Femur (tissue), 1 donor: ENCODE results near the gene NCKAP5.

Experiments
- DNase-seq: peaks from one replicate; pipeline ENCODE4 v3.0.0-alpha.2; 2017

Gene NCKAP5

GRCh38 chr2:133316557-133316956 lies 251.7 kb downstream of the NCKAP5 start:
- DNase-seq: no peak

- no peak for DNase-seq
Measured at GRCh38 chr2:133315280-133315679, 253.0 kb downstream of the NCKAP5 start.

DNA sequence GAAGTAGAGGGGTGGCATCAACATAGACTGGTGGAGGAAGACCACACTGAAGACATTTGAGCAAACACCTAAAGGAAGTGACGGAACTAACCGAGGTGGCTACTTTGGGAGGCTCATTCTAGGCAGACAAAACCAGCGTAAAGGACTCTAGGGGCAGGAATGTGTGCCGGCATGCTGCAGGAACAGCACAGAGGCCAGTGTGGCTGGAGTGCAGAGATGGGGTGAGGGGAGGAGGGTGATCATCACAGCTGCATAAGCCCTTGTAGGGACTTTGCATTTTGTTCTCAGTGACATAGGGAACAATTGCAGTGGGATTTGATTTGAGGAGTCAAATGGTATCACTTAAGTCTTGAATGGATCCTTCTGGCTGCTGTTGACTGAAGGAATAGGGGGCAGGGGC lies 253.5 kb downstream of the NCKAP5 start:
- DNase-seq: no peak

DNA sequence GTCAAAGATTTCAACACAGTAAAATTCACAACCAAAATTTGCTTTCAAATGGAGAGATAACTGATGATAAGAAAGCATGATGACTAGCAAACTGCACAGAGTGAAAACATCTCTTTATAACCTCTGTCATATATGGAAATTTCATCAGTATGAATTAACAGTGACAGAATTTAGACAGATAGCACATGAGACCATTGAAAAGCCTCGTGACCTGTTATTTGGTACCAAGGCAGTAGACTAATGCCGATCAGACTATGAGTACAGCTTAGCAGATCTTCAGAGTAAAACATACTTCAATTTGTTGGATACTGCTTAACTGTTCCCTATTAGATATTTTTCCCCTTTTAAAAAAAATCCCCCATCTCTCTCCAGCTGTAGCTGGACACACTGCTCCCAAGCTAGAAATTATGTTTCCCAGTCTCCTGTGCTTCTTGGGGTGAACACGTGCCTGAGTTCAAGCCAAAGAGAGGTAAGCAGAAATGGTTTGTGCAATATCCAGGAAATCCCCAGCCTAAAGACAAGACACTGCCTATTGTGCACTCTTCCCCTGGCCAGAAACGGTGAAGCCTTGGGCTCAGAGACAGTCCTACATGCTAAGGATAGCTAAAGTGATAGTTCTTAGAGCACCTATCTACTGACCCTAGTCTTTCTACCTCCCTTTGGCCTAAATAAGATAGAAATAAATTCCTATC lies 256.1 kb downstream of the NCKAP5 start:
- DNase-seq: no peak

GRCh38 chr2:133306236-133306635 lies 262.0 kb downstream of the NCKAP5 start:
- DNase-seq: no peak

DNA sequence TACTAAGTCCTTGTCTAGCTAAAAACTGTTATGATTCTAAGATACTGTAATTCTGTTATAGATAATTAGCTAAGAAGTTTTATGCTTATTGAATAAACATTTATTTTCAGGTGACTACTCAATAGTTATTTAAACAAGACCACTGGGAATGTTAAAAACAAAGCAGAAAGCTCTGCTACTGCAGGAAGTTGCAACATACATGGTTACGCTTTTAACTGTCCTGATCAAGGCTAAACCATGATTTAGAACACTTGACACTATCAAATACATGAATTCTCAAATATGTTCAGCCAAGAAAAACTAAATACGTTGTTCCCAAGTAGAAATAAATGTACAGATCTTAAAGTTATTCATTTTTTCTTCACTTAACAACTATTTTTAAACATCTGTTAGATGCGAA lies 263.9 kb downstream of the NCKAP5 start:
- DNase-seq: no peak

DNA sequence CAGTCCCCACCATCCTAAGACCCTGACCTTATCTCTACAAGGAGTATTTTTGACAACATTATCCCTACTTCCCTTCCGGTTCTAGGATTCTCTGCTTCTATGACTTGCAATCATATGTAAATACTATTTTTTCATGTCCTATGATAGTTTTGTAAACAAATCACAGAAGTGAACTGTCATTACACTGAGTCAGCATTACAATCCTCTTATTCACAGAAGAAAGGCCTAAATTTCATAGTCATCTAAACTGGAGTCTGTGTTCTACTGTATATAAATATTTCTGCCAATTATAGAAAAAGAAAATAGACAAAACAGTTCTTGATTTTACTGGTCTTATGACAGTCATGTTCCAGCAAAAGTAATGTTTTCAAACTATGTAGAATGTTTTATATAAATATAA lies 265.1 kb downstream of the NCKAP5 start:
- no peak for DNase-seq

DNA sequence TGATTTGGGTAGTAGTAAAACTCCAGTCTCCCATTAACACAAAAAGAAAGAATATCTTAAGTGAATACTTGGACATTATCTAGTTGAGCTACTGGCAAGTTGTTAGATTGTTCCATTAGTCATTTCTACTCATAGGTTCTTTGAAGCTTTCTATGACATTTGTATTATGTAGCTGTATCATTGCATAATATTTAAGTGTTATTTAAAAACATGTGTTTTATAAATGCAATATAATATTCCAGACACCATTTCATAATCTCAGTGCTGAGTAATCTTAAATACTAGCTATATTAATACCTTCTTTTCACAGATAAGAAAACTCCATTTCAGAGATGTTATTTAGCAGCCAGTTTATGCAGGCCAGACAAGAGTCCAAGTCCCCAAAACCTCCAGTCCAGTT lies 271.9 kb downstream of the NCKAP5 start:
- no peak for DNase-seq

DNA sequence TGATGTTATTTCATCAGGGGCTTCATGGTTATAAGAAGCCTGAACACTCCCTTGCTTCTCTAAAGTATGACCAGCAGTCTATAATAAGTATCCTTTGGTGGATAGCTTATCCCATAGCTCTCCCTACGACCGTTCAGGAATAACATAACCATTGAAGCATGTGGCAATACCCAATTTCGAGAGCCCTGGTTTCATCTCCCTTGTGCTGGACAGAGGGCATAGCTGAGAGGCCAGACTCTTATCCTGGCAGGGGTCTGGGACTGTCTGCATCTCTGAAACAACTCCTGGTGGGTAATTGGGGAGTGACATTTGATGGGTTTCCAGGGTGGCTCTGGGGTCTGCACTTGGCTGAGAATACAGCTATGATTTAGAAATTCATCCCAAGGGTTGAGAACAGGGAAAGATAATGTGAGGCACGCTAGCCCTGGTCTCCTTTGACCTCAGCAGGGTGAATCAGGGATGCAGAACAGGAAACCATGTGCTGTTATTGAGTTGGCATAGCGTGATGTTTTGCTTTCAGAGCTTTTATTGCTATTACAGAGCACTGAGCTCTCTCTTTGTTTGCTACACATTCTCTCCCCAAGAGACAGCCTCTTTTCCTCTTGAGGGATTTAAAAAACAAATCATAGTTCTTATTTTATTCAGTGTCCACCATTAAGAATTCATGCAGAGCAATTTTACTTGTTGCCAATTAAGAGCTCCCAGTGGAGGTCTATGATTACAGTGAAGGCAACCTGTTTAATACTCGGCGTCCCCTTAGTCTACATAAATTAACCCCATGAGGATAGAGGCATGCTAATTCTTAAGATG lies 274.5 kb downstream of the NCKAP5 start:
- DNase-seq: no peak

- no peak for DNase-seq
Measured at GRCh38 chr2:133292259-133292658, 276.0 kb downstream of the NCKAP5 start.

DNA sequence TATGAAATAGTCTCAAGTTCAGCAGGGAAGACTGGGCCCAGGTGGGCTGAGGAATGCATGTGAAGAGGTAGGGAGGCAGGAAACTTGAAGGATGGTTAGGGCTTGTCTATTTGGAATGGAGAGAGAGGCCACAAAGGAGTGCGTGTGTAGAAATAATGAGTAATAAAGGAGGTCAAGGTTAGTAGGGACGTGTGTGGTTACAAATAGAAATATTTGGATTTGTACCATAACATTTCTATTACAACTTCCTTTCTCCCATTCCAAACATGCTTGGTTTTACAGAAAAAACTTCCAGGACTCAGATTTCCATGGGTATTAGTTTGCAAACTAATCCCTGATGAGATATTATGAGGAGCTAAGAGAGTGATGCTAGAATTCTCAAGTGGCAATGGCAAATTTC lies 280.6 kb downstream of the NCKAP5 start:
- no peak for DNase-seq

DNA sequence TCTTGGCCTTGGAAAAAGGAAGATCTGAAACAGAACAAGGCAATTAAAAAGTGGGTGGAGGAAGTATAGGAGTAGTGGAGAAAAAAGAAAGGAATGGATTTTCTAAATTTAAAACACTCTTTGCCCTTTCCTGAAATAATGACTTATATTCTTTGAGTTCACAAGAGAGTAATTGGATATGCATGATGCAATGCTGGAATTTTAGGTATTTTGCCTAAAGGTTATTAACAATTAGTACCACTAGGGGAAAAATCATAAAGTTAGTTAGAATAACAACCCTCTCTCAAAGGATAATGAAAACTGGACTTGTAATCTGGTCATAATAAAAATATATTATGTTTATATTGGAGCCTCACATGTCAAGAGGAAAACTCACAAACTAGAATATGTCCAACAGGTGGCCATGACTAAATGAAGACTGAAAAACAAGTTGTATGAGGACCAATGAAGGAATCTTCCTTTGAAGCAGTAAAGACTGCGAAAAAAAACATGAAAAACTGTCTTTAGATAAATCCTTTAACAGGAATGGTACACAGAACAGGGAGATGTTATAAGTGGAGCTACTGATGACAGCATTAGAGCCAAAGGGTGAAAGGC lies 281.8 kb downstream of the NCKAP5 start:
- no peak for DNase-seq

- no peak for DNase-seq
Measured at GRCh38 chr2:133273031-133273430, 295.2 kb downstream of the NCKAP5 start.

DNA sequence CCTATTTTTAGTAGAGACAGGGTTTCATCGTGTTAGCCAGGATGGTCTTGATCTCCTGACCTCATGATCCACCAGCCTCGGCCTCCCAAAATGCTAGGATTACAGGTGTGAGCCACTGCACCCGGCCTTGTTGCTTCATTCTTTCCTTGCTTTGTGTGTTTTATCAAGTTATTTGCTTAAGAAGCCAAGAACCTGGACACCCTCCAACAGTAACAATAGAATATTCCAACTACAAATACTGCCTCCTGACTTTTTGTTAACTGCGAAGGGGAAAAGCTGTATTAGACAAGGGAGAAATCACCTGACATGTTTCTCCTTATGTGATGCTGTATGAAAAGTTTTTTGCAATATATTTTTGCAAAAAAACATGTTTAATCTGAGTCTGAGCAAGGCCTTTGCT lies 297.2 kb downstream of the NCKAP5 start:
- DNase-seq: no peak

DNA sequence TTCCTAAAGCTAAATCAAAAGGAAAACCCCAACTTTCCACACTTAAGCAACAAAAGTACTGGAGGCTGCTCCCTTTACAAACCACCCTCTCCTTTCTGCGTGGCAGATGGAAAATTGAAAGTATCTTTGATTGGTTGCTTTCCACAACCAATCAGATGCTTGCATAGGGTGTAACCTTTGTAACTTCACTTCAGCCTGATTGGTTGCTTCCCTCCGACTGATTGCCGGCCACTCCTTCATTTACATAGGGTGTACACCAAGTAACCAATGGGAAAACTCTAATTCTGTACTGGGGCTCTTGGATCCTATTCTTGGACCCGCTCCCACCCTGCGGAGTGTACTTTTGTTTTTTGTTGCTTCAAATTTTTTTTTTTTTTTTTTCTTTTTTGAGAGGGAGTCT lies 297.7 kb downstream of the NCKAP5 start:
- no peak for DNase-seq

DNA sequence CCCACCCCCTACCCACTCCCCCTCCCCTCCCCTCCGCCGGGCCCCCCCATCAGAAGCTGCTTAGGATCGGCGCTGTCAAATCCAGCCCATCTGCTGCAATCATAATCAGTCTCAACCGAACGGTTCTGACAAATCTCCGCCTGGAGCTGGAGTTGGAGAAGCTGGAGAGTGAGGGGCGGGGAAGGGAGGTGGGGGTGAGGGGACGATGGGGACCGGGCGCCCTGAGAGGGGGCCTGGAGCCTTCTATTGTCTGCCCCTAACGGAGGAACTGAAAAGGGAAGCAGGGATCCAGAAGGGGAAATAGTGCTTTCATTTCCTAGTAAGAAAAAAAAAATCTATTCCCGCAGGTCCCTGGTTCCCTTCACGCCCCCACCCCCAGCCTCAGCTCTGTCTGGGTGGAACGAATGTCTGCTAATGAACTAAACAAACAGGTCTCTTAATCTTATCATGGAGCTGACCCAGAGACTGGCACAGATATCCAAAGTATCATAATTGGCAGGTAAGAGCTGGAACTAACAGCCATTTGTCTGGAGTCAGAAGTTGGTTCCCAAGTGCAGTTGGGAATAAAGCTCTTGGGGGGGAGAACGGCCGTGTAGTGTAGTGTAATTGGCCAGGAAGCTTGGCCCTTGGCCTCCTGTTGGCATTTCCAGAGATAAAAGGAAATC lies 301.2 kb downstream of the NCKAP5 start:
- DNase-seq: no peak

GRCh38 chr2:133266041-133266925 lies 302.0 kb downstream of the NCKAP5 start:
- peak; percentile 25 for DNase-seq

DNA sequence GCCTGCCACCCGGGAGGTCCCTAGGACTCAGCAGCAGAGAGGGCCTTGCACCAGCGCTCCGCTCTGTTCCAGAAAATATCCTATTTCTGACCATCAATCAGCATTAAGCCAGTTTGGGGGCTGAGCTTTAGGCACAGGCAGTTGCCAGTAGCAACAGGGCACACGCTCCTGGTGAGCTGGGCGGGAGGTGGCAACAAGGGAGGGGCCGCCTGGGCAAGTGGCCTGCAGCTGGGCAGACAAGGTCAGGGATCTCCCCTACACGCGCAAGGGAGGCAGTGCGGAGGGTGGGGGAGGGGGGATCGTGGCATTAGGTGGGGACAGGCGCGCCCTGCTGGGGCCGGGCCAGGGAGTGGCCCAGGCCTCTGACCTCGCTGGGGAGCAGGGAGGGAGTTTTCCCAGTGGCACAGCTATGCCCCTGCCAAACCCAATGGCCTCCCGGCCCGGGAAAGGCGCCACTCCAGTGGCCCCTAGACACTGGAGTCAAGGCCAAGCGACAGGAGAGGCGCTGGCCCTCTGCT lies 302.8 kb downstream of the NCKAP5 start:
- DNase-seq: peak; percentile 52

DNA sequence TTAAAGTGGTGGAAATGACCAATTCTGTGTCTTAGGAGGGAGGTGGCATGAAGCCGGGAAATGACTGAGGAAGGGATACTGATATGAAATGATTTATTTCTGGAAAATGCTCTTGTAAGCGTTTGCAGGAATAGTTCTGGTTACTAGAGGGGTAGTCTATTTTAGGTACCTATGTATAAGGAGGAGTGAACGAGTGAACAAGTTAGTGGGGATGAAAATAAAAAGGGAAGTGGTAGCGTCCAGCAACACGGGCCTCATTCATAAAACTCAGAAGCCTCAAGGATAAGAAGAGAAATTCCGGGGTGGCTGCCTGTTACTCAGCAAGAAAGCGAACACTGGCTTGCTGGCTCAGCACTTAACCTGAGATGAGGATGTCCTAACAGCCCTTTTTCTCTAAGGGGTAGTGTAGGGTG lies 303.3 kb downstream of the NCKAP5 start:
- no peak for DNase-seq

GRCh38 chr2:133262893-133263292 lies 305.4 kb downstream of the NCKAP5 start:
- no peak for DNase-seq

- no peak for DNase-seq
Measured at GRCh38 chr2:133255360-133255759, 312.9 kb downstream of the NCKAP5 start.

- no peak for DNase-seq
Measured at GRCh38 chr2:133253793-133254192, 314.5 kb downstream of the NCKAP5 start.
